Breast epithelium (tissue), 3 donors: ENCODE measurements around the gene ANKRD55.

Experiments
- POLR2A ChIP-seq: fragments of 450-650 bp; IDR thresholded peaks from one replicate; pipeline ENCODE4 v1.6.1; 2016; ENCODE audit warnings: antibody characterized with exemption, mild to moderate bottlenecking, moderate library complexity
- POLR2AphosphoS5 ChIP-seq, 3 donors: sonication (generic); formaldehyde crosslinking; IDR thresholded peaks; one replicate each; pipeline ENCODE4 v1.6.1; 2017; ENCODE audit warnings: antibody characterized with exemption in 3 of 3
- TF ChIP-seq, protein P1 (sequence below), 3 donors: fragments of 450-650 bp; IDR thresholded peaks; one replicate each; pipeline ENCODE4 v1.5.1; 2016 to 2017; ENCODE audit warnings: antibody characterized with exemption in 3 of 3, mild to moderate bottlenecking in 3 of 3, moderate library complexity in 3 of 3

GRCh38 chr5:56232538-56232937, 592 bp downstream of the ANKRD55 start:
- TF ChIP-seq, protein P1, sequence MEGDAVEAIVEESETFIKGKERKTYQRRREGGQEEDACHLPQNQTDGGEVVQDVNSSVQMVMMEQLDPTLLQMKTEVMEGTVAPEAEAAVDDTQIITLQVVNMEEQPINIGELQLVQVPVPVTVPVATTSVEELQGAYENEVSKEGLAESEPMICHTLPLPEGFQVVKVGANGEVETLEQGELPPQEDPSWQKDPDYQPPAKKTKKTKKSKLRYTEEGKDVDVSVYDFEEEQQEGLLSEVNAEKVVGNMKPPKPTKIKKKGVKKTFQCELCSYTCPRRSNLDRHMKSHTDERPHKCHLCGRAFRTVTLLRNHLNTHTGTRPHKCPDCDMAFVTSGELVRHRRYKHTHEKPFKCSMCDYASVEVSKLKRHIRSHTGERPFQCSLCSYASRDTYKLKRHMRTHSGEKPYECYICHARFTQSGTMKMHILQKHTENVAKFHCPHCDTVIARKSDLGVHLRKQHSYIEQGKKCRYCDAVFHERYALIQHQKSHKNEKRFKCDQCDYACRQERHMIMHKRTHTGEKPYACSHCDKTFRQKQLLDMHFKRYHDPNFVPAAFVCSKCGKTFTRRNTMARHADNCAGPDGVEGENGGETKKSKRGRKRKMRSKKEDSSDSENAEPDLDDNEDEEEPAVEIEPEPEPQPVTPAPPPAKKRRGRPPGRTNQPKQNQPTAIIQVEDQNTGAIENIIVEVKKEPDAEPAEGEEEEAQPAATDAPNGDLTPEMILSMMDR (IDR thresholded peaks at IDR 0.05) = no peak
- no peak for TF ChIP-seq POLR2AphosphoS5 (IDR thresholded peaks at IDR 0.05)
- TF ChIP-seq POLR2A = no peak
